T-helper 1 cell treated with Interleukin-12 subunit alpha and Interleukin-12 subunit beta and Interleukin-4 antibody, amounts not matched to agents 30 ng/mL and 1 ng/mL, for 36 hours (primary cell): ENCODE measurements around the gene STX16. TPM values are rescaled to one million over a fixed set of nuclear protein-coding genes. Genes with fewer than 3 reads are reported as not detected.

Experiments used
- intact Hi-C: fragments of 100-400 bp; cut with micrococcal nuclease; formaldehyde crosslinking; loops from one replicate; pipeline ENCODE4 v1.15.1; 2024
- total RNA-seq: library from RNA; stranded (reverse); gene quantifications from 2 replicates; pipeline ENCODE4 v1.2.3, GENCODE V29; 2022

The STX16 gene
- total RNA-seq, 1 donor from 2014 or later = 140 TPM

- intact Hi-C loops = loop anchor here (1.0 to 10.0 kb wide), 14 partner anchors 9 to 1290 kb away; partner anchors contain the start of genes ATP5F1E, FAM217B, NELFCD and PMEPA1
These were observed 993 bp downstream of the STX16 start for GRCh38 chr20:58651946-58652605.

GRCh38 chr20:58652606-58653294, 1.7 kb downstream of the STX16 start:
- intact Hi-C loops = loop anchor here (1.0 to 10.0 kb wide), 13 partner anchors 9 to 1290 kb away; partner anchors contain the start of genes ATP5F1E, FAM217B, NPEPL1 and PMEPA1

DNA sequence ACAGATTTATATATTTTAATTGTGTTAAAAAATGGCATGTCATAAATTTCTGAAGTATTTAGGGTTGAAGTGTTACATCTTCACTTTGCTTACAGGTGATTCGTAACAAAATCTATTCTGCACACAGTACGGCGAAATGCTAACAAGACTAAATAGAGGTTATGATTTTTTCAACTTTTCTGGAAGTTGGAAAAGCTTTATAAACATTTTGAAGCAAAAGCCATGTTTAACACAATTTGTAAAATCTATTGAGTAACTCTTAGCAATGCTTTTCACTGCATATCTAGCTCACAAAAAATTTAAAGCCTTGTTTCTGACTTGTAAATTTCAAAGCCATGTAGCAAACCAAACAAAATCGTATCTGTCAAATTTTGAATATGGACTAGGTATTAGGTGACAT, 3.3 kb downstream of the STX16 start:
- intact Hi-C loops = loop anchor here (5.0 to 10.0 kb wide), 2 partner anchors 940 to 1288 kb away; partner anchors contain the start of genes FAM217B, PMEPA1 and PPP1R3D

DNA sequence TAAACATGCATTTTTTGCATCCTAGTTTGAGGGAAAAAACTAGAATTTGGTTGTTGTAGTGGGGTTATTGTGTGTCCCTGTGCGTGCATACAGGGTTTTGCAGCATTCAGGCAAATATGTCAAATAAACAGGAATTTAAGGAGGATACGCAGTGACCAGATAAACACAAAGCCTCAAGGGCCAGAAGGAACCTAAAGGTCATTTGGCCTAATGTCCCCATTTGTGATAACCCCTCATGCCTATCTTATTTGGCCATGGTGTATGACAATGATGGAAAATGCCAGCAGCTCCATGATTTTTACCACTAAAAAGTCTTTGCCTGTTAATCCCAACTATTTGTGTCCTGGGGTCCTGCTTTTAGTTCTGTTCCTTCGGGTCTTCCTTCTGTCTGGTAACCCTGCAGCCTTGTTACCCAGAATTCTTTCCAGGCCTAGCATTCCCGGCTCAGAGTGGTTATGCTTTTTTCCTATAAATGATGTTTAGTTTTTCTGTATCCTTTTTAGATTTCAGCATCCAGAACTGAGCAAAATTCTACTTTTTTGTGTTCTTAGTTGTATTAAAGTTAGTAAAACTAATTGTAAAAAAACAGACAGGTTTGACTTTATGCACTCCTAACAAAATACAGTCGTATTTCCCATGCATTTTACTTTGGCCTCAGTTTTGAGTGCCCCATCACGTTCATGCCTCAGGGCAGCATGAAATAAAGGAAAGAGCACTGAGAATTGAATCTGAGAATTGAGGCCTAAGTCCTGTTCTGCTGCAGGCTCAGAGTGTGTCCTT, 4.4 kb downstream of the STX16 start:
- intact Hi-C loops = loop anchor here (10.0 kb wide), 1 partner anchor 941 kb away; the partner anchor contains the start of gene PMEPA1

DNA sequence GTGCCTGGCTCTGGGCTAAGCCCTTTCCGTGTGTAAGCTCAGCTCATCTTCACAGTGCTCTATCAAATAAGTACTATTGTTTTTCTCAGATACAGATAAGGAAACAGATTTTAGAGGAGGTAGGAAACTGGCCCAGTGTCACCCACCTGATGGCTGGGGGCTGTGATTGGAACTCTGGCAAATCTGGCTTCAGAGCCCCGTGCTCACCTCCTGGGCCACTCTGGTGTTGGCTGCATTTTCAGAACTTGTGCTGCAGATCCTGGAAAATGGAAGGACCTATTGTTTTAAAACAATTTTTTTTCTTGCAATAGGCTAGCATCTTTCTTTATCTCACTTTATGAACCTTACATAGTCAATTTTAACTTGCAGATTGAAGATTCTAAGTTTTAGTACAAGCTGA, 5.7 kb downstream of the STX16 start:
- intact Hi-C loops = loop anchor here (10.0 kb wide), 1 partner anchor 942 kb away; the partner anchor contains the start of gene PMEPA1

- intact Hi-C loops = loop anchor here (10.0 kb wide), 1 partner anchor 942 kb away; the partner anchor contains the start of gene PMEPA1
These were observed 6.2 kb downstream of the STX16 start for GRCh38 chr20:58657262-58657661.

GRCh38 chr20:58657986-58658385, 6.9 kb downstream of the STX16 start:
- intact Hi-C loops = loop anchor here (10.0 kb wide), 1 partner anchor 943 kb away; the partner anchor contains the start of gene PMEPA1

GRCh38 chr20:58658760-58659159, 7.7 kb downstream of the STX16 start:
- intact Hi-C loops = loop anchor here (10.0 kb wide), 1 partner anchor 944 kb away; the partner anchor contains the start of gene PMEPA1

DNA sequence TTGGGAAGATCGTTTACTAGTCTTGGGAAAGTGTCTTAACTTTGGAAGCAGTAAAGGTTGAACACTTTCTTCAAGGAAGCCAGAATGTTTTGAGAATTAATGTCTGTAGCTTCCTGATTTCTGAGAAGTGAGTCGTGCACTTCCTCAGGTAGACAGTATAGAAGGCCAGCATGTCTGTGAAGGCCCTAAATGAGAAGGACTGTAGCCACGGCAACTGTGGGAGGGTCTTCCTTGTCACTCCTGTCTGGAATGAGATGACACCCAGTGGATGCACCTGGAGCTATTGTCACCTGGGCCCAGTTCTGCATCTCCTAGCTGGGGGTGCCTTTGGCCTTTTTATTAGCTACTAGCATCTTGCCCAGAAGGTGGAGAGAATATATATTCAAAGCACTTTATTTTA, 8.8 kb downstream of the STX16 start:
- intact Hi-C loops = loop anchor here (2.0 to 10.0 kb wide), 2 partner anchors 33 to 945 kb away; partner anchors contain the start of genes NPEPL1 and PMEPA1

GRCh38 chr20:58660855-58661597, 9.9 kb downstream of the STX16 start:
- intact Hi-C loops = loop anchor here (1.0 to 2.0 kb wide), 2 partner anchors 9 to 32 kb away; partner anchors contain the start of gene NPEPL1

DNA sequence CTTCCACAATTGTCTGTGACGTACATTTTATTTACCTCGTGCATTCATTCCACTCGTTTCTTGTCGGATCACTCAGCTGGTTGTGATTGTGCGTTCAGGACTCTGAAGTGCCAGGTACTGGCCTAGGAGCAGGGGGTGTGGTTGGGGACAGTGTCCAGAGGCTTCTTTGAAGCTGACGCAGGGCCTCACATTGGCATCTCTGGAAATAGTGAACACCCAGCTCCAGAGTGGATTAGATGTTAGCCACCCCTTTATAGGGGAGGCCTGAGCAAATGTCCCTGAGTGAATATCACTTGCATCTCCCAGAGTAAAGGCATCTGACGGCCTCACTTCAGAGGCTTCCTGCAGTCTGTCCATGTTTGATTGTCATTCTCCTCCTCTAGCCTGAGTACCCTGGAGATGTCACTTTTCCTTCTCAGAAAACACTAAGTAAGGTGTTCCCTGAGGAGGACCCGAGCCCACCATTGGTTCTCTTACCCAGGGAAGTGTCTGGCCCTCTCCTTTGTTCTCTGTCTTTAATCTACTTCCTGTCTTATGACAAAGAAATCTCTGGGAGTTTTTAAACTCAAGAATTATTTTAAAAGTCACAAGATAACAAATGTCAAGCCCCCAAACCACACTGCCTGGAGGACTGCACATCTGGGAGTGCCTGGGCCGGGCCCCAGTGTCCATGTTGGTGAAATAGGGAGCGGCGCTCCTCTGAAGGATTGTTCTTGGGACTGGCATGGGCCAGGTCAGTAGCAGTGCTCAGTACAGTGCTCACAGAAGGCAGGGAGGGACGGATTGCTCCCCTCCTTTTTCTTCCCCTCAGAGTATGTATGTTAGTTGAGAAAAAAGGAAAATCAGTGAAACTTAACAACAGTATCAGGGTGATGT, 10.8 kb downstream of the STX16 start:
- intact Hi-C loops = loop anchor here (1.0 to 2.0 kb wide), 2 partner anchors 10 to 31 kb away; partner anchors contain the start of gene NPEPL1

DNA sequence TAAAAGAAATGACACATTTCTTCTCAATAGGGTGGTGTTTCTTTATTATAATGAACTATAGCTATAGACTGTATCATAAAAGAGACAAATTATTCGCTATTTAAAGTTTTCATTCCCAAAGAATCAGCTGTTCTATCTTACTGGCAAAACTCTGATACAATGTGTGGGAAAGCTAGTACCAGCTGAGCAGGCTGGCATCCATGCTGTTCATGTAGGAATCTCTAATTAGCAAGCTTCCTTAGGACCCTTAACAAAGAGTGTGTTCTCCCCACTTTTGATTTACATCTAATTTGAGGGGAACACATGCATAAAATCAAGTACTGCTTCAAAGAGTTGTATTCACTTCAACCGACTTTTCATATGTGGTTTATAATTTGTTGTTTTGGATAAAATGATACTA, 13.2 kb downstream of the STX16 start:
- intact Hi-C loops = no loop called here

DNA sequence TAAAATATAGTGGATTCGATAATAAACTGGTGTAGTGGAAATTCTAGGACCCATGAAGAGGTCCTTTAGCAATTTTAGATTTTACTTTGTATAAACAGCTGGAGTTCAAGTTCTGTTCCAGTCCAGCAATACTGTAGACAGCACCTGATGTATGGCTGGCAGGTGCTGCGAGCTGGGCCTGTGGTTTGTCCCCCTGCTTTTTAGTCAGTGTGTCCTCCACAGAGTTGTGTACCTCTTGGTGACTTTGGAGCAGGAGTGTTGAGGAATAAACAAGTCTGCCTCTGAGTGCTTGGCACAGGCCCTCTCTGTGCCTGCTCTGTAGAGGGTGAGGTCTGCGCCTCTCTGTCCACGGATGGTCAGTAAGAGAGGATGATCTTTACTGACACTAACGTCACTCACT, 13.8 kb downstream of the STX16 start:
- intact Hi-C loops = no loop called here

DNA sequence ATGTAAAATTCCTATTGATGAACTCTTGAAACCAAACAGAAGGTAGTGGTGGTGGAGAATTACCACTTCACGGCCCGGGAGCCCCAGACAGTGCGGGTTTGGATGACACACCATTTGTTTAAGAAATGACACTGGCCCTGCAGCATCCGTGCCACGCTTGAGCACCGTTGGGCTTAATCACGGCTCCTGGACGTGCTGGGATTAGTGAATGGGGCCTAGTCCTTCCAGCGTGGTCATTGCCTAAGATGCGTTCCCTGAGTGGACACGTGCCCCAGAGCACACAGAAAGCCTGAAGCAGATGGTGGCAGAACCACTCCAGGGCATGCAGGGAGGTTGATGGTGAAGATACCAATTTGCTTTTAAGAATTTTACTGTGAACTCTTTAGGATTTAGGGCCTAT, 14.5 kb downstream of the STX16 start:
- intact Hi-C loops = no loop called here

GRCh38 chr20:58666702-58667101, 15.6 kb downstream of the STX16 start:
- intact Hi-C loops = no loop called here

DNA sequence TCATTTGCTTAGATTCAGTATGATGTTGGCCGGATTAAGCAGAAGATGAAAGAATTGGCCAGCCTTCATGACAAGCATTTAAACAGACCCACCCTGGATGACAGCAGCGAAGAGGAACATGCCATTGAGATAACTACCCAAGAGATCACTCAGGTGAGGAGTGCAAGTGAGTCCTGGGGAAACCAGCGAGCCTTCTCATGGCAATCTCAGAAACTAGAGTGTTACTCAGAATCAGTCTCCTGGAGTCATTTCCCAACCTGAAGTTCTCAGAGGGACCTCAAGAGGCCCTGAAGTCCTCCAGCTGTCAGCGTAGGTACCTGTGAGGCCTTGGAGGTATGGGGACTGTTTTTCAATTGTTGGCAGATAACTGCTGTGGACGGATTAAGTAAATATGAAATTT, 16.9 kb downstream of the STX16 start:
- intact Hi-C loops = no loop called here

GRCh38 chr20:58668901-58669286, 17.8 kb downstream of the STX16 start:
- intact Hi-C loops = no loop called here

DNA sequence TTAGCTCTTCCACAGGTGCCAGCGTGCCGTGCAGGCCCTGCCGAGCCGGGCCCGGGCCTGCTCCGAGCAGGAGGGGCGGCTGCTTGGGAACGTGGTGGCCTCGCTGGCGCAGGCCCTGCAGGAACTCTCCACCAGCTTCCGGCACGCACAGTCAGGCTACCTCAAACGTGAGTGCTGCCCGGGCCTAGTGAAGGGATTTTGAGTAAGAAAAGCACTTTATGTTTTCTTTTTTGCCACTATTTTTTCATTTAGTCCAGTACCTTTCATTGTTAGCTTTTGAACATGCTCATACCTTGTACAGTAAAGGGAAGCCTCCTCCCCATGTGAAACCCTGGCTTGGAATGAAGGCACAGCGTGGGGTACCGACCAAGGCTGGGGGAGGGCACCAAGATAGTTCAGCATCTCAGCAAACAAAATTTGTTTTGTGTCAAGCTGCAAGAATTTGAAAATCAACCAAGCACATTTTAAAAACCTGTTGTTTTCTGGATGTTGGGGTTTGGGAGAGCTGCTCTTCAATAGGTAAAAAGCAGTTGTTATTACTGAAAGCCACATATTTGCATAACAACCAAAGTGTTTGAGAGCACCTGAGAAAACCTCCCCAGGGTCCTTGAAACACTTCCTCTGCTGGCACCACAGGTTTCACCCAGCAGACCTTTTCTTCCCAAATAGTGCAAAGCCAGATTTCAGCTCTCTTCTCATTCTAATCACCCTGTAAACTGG, 18.4 kb downstream of the STX16 start:
- intact Hi-C loops = no loop called here

DNA sequence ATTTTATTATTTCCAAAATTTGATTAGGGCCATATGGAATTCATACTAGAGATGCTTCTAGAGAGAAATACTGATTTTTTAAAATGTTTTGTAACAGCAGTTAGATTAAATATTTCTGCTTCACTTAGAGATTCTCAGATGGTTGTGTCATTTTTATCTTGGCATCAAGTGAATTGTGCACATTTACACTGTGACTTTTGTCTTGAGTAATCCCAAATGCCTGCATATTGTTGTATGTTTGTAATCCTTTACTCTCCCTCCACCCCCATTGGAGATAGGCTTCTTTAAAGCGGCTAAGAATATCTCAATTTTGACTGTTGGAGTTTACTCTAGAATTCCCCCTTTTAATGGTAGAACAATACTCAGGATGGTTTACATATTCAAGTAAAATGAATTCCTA, 19.0 kb downstream of the STX16 start:
- intact Hi-C loops = no loop called here
